GM12874 (cell line): ENCODE measurements around the gene GCK.

Experiments used
- TF ChIP-seq, protein P1 (sequence below): IDR thresholded peaks from 2 replicates; pipeline ENCODE4 v1.5.1; 2011; ENCODE audit warnings: low read depth, mild to moderate bottlenecking, control low read depth, low read length, moderate library complexity; ENCODE audit not compliant: insufficient read depth

The GCK gene

GRCh38 chr7:44188480-44189225, 586 bp downstream of the GCK start:
- TF ChIP-seq, protein P1, sequence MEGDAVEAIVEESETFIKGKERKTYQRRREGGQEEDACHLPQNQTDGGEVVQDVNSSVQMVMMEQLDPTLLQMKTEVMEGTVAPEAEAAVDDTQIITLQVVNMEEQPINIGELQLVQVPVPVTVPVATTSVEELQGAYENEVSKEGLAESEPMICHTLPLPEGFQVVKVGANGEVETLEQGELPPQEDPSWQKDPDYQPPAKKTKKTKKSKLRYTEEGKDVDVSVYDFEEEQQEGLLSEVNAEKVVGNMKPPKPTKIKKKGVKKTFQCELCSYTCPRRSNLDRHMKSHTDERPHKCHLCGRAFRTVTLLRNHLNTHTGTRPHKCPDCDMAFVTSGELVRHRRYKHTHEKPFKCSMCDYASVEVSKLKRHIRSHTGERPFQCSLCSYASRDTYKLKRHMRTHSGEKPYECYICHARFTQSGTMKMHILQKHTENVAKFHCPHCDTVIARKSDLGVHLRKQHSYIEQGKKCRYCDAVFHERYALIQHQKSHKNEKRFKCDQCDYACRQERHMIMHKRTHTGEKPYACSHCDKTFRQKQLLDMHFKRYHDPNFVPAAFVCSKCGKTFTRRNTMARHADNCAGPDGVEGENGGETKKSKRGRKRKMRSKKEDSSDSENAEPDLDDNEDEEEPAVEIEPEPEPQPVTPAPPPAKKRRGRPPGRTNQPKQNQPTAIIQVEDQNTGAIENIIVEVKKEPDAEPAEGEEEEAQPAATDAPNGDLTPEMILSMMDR = no peak

- TF ChIP-seq, protein P1 = no peak
Observed at GRCh38 chr7:44187636-44188416, 1.4 kb downstream of the GCK start.

- TF ChIP-seq, protein P1 = no peak
Observed at GRCh38 chr7:44186736-44187135, 2.5 kb downstream of the GCK start.

DNA sequence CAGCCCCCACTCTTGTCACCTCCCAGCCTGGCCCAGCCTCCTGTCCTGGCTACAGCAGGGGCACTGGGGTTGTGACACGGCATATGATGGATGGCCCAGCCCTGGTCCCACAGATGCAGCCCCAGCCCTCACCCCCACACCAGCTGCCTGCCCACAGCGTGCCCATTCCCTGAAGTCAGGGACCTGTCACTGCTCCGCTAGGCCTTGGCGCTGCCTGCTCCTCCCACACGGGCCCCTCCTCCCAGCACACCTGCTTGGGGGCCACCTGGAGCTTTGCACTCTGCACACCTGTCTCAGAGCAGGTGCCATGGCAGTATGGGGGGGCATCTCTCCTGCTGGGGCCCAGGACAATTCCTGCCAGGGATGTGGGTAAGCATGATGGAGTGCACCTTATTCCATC, 3.5 kb downstream of the GCK start:
- TF ChIP-seq, protein P1 = no peak

- TF ChIP-seq, protein P1 = no peak
Observed at GRCh38 chr7:44184873-44185446, 4.3 kb downstream of the GCK start.

DNA sequence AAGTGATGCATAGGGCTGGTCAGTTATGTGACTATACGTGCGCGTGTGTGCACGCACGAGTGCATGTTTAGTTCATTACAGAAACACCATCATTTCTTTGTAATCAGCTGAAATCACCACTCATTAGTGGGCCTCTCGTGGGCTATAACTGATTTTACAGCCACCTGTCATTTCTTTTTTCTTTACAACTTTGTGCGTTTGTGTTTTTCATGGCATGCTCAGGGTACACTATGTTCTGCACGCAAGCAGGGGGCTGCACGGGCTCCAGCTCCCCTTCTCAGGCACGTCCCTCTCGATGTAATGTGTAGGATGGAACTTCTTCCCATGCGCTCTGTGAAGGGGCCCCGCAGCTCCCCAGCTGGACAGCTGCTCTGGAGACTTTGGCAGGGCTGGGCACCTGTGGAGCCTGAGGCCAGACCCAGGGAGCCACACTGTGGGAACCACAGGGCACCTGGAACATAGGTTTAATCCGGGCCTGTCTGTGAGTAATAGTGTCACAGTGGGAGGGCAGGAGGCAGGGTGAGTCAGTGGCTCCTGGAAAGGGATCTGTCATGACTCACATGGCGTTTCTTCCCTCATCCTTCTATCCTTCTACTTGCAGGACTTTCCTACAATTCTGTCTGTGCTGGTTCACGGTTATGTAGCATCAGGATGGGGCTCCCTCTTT, 4.9 kb downstream of the GCK start:
- TF ChIP-seq, protein P1 = no peak

GRCh38 chr7:44183386-44183785, 5.9 kb downstream of the GCK start:
- TF ChIP-seq, protein P1 = no peak
